SU-DHL-6 (cell line): Measurements from ENCODE around the gene SCUBE1.

Experiments
- H2AFZ ChIP-seq: fragments of 200-600 bp; sonication (generic); 2 replicates; pipeline ENCODE4 v1.6.1; 2014; ENCODE audit warnings: low read depth, mild to moderate bottlenecking, moderate library complexity, mixed read lengths, antibody characterized with exemption, low read length; ENCODE audit not compliant: severe bottlenecking
- H3F3A ChIP-seq: fragments of 200-600 bp; shearing (Covaris generic); 2 replicates; pipeline ENCODE4 v1.6.0; 2016; ENCODE audit warnings: antibody characterized with exemption, mild to moderate bottlenecking; ENCODE audit not compliant: insufficient read depth
- H3K27ac ChIP-seq: fragments of 200-600 bp; sonication (generic); 2 replicates; pipeline ENCODE4 v1.5.1; 2016; ENCODE audit warnings: low read depth, mild to moderate bottlenecking, low read length, moderate library complexity, mixed read lengths
- H3K27me3 ChIP-seq: fragments of 200-600 bp; sonication (generic), shearing (Covaris generic); 2 replicates; pipeline ENCODE4 v1.6.0; 2014; ENCODE audit warnings: mild to moderate bottlenecking, low read length
- H3K36me3 ChIP-seq: fragments of 200-600 bp; sonication (generic); 2 replicates; pipeline ENCODE4 v1.6.1; 2014; ENCODE audit warnings: mild to moderate bottlenecking, low read length, mixed read lengths
- H3K4me2 ChIP-seq: fragments of 300-600, 200-600 bp; shearing (Covaris generic), sonication (generic); 2 replicates; pipeline ENCODE4 v1.6.0; 2014; ENCODE audit warnings: low read length, low read depth, mild to moderate bottlenecking; ENCODE audit not compliant: poor library complexity, severe bottlenecking
- H3K4me3 ChIP-seq: fragments of 200-600 bp; sonication (generic); 2 replicates; pipeline ENCODE4 v1.5.1; 2014; ENCODE audit warnings: antibody characterized with exemption, low read length, mild to moderate bottlenecking, mixed read lengths; ENCODE audit not compliant: insufficient read depth, poor library complexity, severe bottlenecking
- H3K79me2 ChIP-seq: fragments of 200-600 bp; sonication (generic); 2 replicates; pipeline ENCODE4 v1.6.1; 2014; ENCODE audit warnings: mild to moderate bottlenecking, low read length, moderate library complexity; ENCODE audit not compliant: insufficient read depth
- H3K9ac ChIP-seq: fragments of 200-600 bp; sonication (generic); 2 replicates; pipeline ENCODE4 v1.7.0; 2014; ENCODE audit warnings: mild to moderate bottlenecking, low read length
- H3K9me2 ChIP-seq: fragments of 200-600 bp; sonication (generic); replicated peaks from 2 replicates; pipeline ENCODE4 v1.6.1; 2014; ENCODE audit warnings: low read length; ENCODE audit not compliant: insufficient read depth
- H3K9me3 ChIP-seq: fragments of 200-600 bp; sonication (generic); 2 replicates; pipeline ENCODE4 v1.6.1; 2014; ENCODE audit warnings: low read length, mixed read lengths; ENCODE audit not compliant: insufficient read depth
- H4K20me1 ChIP-seq: fragments of 200-600 bp; sonication (generic); 2 replicates; pipeline ENCODE4 v1.6.1; 2014; ENCODE audit warnings: low read depth, mild to moderate bottlenecking, antibody characterized with exemption, low read length, moderate library complexity, mixed read lengths
- CTCF ChIP-seq: fragments of 200-600 bp; sonication (generic); IDR thresholded peaks from one replicate; pipeline ENCODE4 v1.5.1; 2017; ENCODE audit warnings: antibody characterized with exemption, mild to moderate bottlenecking, low read length, moderate library complexity; ENCODE audit not compliant: insufficient read depth, poor library complexity, severe bottlenecking
- EZH2phosphoT487 ChIP-seq: fragments of 200-600 bp; sonication (generic), shearing (Covaris generic); conservative IDR thresholded peaks from 2 replicates; pipeline ENCODE4 v1.6.1; 2018; ENCODE audit warnings: mild to moderate bottlenecking, antibody characterized with exemption, low read length, moderate library complexity, mixed read lengths

Gene SCUBE1

DNA sequence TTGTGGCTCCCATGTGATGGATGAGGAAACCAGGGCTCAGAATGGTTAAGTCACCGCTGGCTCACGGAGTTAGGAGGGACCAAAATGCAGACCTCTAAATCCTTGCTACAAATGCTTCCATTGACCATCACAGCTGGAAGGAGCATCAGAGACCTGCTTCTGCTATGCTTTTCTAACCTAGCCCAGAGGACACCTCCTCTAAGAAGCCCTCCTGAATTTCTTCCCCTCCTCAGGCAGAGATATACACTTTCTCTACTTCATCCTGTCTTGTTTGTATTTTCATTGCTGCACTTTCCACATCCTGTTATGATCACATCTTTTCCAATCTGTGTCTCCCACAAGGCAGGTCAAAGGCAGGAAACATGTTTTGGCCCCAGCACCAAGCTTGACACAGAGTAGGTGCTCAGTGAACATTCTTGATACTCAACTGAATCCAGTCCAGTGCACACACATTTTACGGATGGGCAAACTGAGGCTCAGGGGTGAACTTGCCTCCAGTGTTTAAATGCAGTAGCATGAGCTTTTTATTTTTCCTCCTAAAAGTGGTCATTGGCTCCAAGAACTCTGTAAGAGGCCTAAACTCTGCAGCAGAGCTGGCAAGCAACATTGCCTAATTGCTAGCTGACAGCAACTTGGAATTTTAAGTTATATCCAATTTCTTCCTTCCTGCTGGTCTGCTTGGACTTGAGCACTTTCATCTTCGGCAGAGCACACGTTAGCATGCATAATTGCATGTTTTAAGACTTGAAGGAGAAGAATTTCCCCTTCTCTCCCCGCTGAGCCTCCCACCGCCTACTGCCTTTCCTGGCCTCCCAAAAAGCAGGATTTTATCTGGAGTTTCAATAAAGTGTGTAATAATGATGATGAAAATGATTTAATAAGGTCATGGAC, 12.7 kb downstream of the SCUBE1 start:
- no peaks in the 10 kb centered on the region for H3K9me2 ChIP-seq
- TF ChIP-seq CTCF (no peak), EZH2phosphoT487 (no peak)
- H3K4me2 ChIP-seq, result no peak overlapping the region
- H3K9ac ChIP-seq, result no peak overlapping the region
- H3K27ac ChIP-seq, result no peak overlapping the region
- H3K9me3 ChIP-seq, result no peaks in the 10 kb centered on the region
- H4K20me1 ChIP-seq, result no peaks in the 10 kb centered on the region
- no peaks in the 10 kb centered on the region for H3F3A ChIP-seq
- H2AFZ ChIP-seq, result no peak overlapping the region
- H3K79me2 ChIP-seq, result no peaks in the 10 kb centered on the region
- no peaks in the 10 kb centered on the region for H3K27me3 ChIP-seq
- H3K4me3 ChIP-seq, result no peak overlapping the region
- H3K36me3 ChIP-seq, result no peaks in the 10 kb centered on the region

DNA sequence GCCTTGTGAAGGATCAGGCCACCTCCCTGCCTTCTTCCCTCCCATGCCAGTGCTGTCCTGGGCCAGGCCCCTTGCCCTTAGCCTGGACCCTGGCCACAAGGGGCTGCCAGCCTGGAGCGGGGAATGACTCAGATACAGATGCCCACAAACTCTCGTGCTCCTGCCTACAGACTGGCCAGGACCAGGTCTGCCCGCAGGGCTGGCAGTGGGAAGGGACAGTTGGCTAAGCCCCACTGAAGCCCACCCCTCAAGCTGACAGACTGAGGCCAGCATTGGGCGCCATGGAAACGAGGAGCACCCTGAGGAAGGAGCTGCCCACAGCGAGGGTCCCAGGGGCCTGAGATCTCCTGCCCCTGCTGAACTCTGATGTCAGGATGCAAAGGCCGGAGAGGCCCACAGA, 14.1 kb downstream of the SCUBE1 start:
- Histone ChIP-seq H3F3A (no peaks in the 10 kb centered on the region), H3K27me3 (no peaks in the 10 kb centered on the region), H3K9me3 (no peaks in the 10 kb centered on the region)

DNA sequence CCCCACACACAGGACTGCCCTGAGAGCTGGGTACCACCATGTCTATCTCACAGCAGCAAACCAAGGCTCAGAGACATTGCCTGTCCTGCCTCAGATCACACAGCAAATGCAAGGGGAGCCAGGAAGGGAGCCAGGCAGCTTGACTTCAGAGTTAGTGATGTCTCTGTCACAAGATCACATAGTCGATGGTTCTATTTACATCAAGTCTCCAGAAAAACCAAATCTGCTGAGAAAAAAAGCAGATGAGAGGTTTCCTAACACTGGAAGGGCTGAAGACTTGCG, 16.1 kb downstream of the SCUBE1 start:
- H3K79me2 ChIP-seq, result no peaks in the 10 kb centered on the region
- H3K36me3 ChIP-seq, result no peaks in the 10 kb centered on the region

More for the DNA sequence above, 14.1 kb downstream of the SCUBE1 start:
- H3K36me3 ChIP-seq, result no peaks in the 10 kb centered on the region
- H3K4me2 ChIP-seq, result no peak overlapping the region
- no peak overlapping the region for H2AFZ ChIP-seq
- TF ChIP-seq EZH2phosphoT487, result no peak
- no peak for TF ChIP-seq CTCF
- H3K4me3 ChIP-seq, result no peak overlapping the region
- H3K79me2 ChIP-seq, result no peaks in the 10 kb centered on the region
- H3K27ac ChIP-seq, result no peak overlapping the region
- no peak overlapping the region for H3K9ac ChIP-seq
- no peaks in the 10 kb centered on the region for H4K20me1 ChIP-seq
- no peaks in the 10 kb centered on the region for H3K9me2 ChIP-seq

More for the DNA sequence above, 16.1 kb downstream of the SCUBE1 start:
- Histone ChIP-seq H3K27ac (no peak overlapping the region), H3K27me3 (no peaks in the 10 kb centered on the region), H2AFZ (no peak overlapping the region), H4K20me1 (no peaks in the 10 kb centered on the region), H3K9ac (no peak overlapping the region), H3K4me2 (no peak overlapping the region), H3K9me2 (no peaks in the 10 kb centered on the region), H3K9me3 (no peaks in the 10 kb centered on the region), H3K4me3 (no peak overlapping the region), H3F3A (no peaks in the 10 kb centered on the region)
- no peak for TF ChIP-seq CTCF
- TF ChIP-seq EZH2phosphoT487, result no peak
